ENCODE results near the gene RAB30. TPM values are rescaled to one million over a fixed set of nuclear protein-coding genes. Genes with fewer than 3 reads are reported as not detected.
A peak's percentile ranks its signal among the peaks of the same experiment; 100 is the strongest.

RAB30 gene
- polyA plus RNA-seq, 1 experiment, result 14.0 TPM

- ChIA-PET POLR2A (interaction anchor here (0.6 to 0.9 kb wide), 2 partner anchors 29 to 122 kb away, joined by 3 to 5 read pairs; partner anchors contain the start of gene PCF11), CTCF (interaction anchor here (0.6 to 4.0 kb wide), 8 partner anchors 10 to 167 kb away, joined by 3 to 14 read pairs (median 6); partner anchors contain the start of gene DDIAS)
- H3K4me3 ChIP-seq (ENCODE audit: low read depth, low read length), result no peak overlapping the region; the same call in 1 of the 2 replicates
Measured at GRCh38 chr11:83034673-83035014, 37.1 kb downstream of the RAB30 start.

DNA sequence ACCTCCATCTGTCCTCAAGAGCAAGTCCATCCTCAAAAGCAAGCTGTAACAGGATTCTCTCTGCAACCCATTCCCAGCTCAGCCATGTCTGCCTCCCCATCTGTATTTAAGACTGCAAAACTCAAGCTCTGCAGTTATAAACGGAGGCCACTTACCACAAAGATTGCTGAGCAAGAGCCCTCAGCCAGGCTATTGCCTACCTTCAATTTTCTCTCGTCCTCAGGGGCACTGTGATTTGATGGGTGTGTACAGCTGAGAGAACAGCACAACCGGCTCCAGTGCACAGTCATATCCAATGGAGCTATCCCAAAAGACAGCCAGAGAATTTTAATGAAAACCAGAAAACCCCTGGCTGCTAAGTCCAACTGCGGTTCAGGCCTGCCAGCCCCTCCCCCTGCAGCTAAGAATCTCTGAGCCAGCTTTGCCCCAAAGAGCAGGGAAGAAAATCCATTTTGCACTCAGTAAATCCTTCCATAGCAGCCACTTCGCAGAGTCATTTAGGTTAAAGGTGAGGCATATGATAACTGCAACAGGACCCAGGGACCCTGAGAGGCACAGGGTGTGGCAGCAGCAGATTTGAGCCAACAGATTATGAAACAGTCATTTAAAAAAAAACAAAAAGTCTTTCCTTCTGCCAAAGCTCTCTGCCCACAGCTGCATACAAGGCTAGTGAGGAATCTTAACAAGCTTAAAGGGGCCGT lies 37.6 kb downstream of the RAB30 start:
- POLR2A ChIA-PET, result interaction anchor here (0.6 to 0.9 kb wide), 4 partner anchors 9 to 123 kb away, joined by 3 to 12 read pairs (median 4); partner anchors contain the start of gene PCF11
- CTCF ChIA-PET, result interaction anchor here (0.6 to 4.0 kb wide), 8 partner anchors 10 to 167 kb away, joined by 3 to 14 read pairs (median 6); partner anchors contain the start of gene DDIAS
- Histone ChIP-seq H3K27me3 (ENCODE audit: control insufficient read depth, insufficient read depth, low read length) (no peaks in the 10 kb centered on the region), H3K4me3 (ENCODE audit: low read depth, low read length) (peak overlapping the region; percentile 24), H3K36me3 (ENCODE audit: control insufficient read depth, insufficient read depth, low read length) (no peaks in the 10 kb centered on the region; the same call in 1 of the 2 replicates)
- TF ChIP-seq, protein P1, sequence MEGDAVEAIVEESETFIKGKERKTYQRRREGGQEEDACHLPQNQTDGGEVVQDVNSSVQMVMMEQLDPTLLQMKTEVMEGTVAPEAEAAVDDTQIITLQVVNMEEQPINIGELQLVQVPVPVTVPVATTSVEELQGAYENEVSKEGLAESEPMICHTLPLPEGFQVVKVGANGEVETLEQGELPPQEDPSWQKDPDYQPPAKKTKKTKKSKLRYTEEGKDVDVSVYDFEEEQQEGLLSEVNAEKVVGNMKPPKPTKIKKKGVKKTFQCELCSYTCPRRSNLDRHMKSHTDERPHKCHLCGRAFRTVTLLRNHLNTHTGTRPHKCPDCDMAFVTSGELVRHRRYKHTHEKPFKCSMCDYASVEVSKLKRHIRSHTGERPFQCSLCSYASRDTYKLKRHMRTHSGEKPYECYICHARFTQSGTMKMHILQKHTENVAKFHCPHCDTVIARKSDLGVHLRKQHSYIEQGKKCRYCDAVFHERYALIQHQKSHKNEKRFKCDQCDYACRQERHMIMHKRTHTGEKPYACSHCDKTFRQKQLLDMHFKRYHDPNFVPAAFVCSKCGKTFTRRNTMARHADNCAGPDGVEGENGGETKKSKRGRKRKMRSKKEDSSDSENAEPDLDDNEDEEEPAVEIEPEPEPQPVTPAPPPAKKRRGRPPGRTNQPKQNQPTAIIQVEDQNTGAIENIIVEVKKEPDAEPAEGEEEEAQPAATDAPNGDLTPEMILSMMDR (IDR thresholded peaks at IDR 0.05; ENCODE audit: insufficient read depth, low read depth, low read length), result no peak
- DNase-seq (ENCODE audit: low read depth), result peak; percentile 80

More at GRCh38 chr11:83034673-83035014, 37.1 kb downstream of the RAB30 start:
- H3K36me3 ChIP-seq (ENCODE audit: control insufficient read depth, insufficient read depth, low read length), result no peaks in the 10 kb centered on the region; the same call in 1 of the 2 replicates
- H3K27me3 ChIP-seq (ENCODE audit: control insufficient read depth, insufficient read depth, low read length), result no peaks in the 10 kb centered on the region
- no peak for DNase-seq (ENCODE audit: low read depth)
- TF ChIP-seq, protein P1 (IDR thresholded peaks at IDR 0.05; ENCODE audit: insufficient read depth, low read depth, low read length), result no peak

- DNase-seq (ENCODE audit: low read depth), result no peak
- POLR2A ChIA-PET, result interaction anchor here (0.6 kb wide), 1 partner anchor 38 kb away, joined by 11 read pairs; the partner anchor contains the start of gene RAB30
- no peaks in the 10 kb centered on the region for H3K27me3 ChIP-seq (ENCODE audit: control insufficient read depth, insufficient read depth, low read length)
- CTCF ChIA-PET, result interaction anchor here (1.4 to 4.0 kb wide), 4 partner anchors 9 to 18 kb away, joined by 6 to 14 read pairs (median 8); no protein-coding TSS in a partner anchor
- H3K4me3 ChIP-seq (ENCODE audit: low read depth, low read length), result peak overlapping the region; percentile 24; the same call in 1 of the 2 replicates
- TF ChIP-seq, protein P1 (IDR thresholded peaks at IDR 0.05; ENCODE audit: insufficient read depth, low read depth, low read length), result no peak
- H3K36me3 ChIP-seq (ENCODE audit: control insufficient read depth, insufficient read depth, low read length), result no peaks in the 10 kb centered on the region; the same call in 1 of the 2 replicates
Measured at GRCh38 chr11:83033371-83033770, 38.3 kb downstream of the RAB30 start.

DNA sequence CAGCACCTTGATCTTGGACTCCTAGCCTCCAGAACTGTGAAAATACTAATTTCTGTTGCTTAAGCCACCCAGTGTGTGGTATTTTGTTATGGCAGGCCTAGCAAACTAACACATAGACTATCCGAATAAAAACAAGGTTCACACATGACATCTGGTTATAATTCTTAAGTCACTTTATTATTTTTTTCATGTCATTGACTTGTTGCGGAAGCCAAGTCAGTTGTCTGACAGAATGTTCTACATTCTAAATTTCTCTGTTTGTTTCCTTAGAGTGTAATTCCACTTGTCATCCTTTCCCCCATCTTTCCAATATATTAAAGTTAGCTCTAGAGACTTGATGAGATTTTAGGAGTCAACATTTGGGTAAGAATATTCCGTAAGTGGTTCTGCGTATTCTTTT lies 40.6 kb downstream of the RAB30 start:
- ChIA-PET POLR2A (no interaction called here), CTCF (no interaction called here)
- H3K36me3 ChIP-seq (ENCODE audit: control insufficient read depth, insufficient read depth, low read length), result no peaks in the 10 kb centered on the region
- no peak for DNase-seq (ENCODE audit: low read depth)
- H3K4me3 ChIP-seq (ENCODE audit: low read depth, low read length), result no peak overlapping the region
- no peaks in the 10 kb centered on the region for H3K27me3 ChIP-seq (ENCODE audit: control insufficient read depth, insufficient read depth, low read length)
- TF ChIP-seq, protein P1 (IDR thresholded peaks at IDR 0.05; ENCODE audit: insufficient read depth, low read depth, low read length), result no peak

GRCh38 chr11:83027794-83028193 lies 43.9 kb downstream of the RAB30 start:
- no peak for DNase-seq (ENCODE audit: low read depth)
- Histone ChIP-seq H3K4me3 (ENCODE audit: low read depth, low read length) (no peak overlapping the region), H3K27me3 (ENCODE audit: control insufficient read depth, insufficient read depth, low read length) (no peaks in the 10 kb centered on the region), H3K36me3 (ENCODE audit: control insufficient read depth, insufficient read depth, low read length) (no peaks in the 10 kb centered on the region)
- POLR2A ChIA-PET, result no interaction called here
- CTCF ChIA-PET, result no interaction called here
- TF ChIP-seq, protein P1 (IDR thresholded peaks at IDR 0.05; ENCODE audit: insufficient read depth, low read depth, low read length), result no peak
